ENCODE measurements around the gene GSTM1. TPM values are rescaled to one million over a fixed set of nuclear protein-coding genes. Genes with fewer than 3 reads are reported as not detected.

The GSTM1 gene
- total and polyA plus RNA-seq, 2 donors (not counting 1 experiment from before 2014, with no cell fraction given): 30.5 to 40.0 TPM

DNA sequence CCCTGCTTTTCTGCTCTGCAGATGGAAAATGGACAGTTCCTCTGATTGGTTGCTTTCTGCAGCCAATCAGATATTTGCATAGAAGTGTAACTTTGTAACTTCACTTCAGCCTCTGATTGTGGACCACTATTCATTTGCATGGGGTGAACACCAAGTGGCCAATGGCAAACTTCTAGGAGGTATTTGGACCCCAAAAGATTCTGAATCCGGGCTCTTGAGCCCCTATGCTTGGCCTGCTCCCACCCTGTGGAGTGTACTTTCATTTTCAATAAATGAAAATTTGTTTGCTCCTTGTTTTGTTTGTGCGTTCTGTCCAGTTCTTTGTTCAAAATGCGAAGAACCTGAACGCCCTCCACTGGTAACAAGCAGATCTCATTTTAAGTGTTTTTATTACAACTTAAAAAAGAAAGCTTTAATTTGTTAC lies 38.1 kb upstream of the GSTM1 start:
- no CpG with 5 or more reads among the region's 4 CpGs for whole genome bisulfite sequencing (ENCODE audit: insufficient coverage)
- Histone ChIP-seq H3K4me3 (ENCODE audit: control extremely low read depth in 1 of 5, extremely low read depth in 1 of 5, insufficient read depth in 1 of 5, low read depth in 2 of 5, low read length in 4 of 5) (no peak overlapping the region), H3K9me3 (ENCODE audit: control extremely low read depth in 1 of 3, control insufficient read depth in 2 of 3, insufficient read depth in 1 of 3, low read length in 2 of 3) (no peaks in the 10 kb centered on the region), H4K20me1 (ENCODE audit: control insufficient read depth, insufficient read depth, low read length, poor library complexity, severe bottlenecking) (no peaks in the 10 kb centered on the region), H3K27ac (ENCODE audit: low read length in 2 of 2) (no peak overlapping the region), H3K4me2 (replicated peaks; ENCODE audit: low read depth, low read length, poor library complexity, severe bottlenecking) (no peak overlapping the region), H3K27me3 (replicated peaks in 1 of 4; ENCODE audit: control extremely low read depth in 1 of 4, control insufficient read depth in 3 of 4, insufficient read depth in 4 of 4, low read length in 3 of 4) (peaks cover 0 to 9% (median 3%) of the 10 kb centered on the region in 4 experiments), H2AFZ (ENCODE audit: insufficient read depth, low read depth, low read length, poor library complexity, severe bottlenecking) (no peak overlapping the region), H3K9ac (ENCODE audit: low read length) (no peak overlapping the region), H3K4me1 (ENCODE audit: control insufficient read depth in 2 of 2, insufficient read depth in 2 of 2, low read length in 2 of 2) (no peaks in the 10 kb centered on the region), H3K36me3 (replicated peaks in 1 of 2; ENCODE audit: control extremely low read depth in 1 of 2, control insufficient read depth in 1 of 2, extremely low read depth in 1 of 2, insufficient read depth in 2 of 2, low read length in 1 of 2) (no peaks in the 10 kb centered on the region), H3K79me2 (ENCODE audit: control insufficient read depth, insufficient read depth, low read length) (no peaks in the 10 kb centered on the region)
- ChIA-PET POLR2A (no interaction called here), CTCF (interaction anchor here (0.9 to 5.6 kb wide), 9 partner anchors 10 to 335 kb away, joined by 3 to 90 read pairs (median 11); partner anchors contain the start of genes AHCYL1 and GNAI3)
- intact Hi-C loops (cut with micrococcal nuclease): no loop called here
- ATAC-seq (ENCODE audit: low read depth) (no peak), DNase-seq (no peak)
- H3K4me1 Mint-ChIP-seq: peaks cover 3% of the 10 kb centered on the region
- no peak overlapping the region for H3K27ac Mint-ChIP-seq
- no peaks in the 10 kb centered on the region for H3K9me3 Mint-ChIP-seq (ENCODE audit: insufficient read depth)
- peaks cover 29% of the 10 kb centered on the region for H3K27me3 Mint-ChIP-seq
- no peak for TF ChIP-seq EZH2 (IDR thresholded peaks at IDR 0.05; ENCODE audit: borderline replicate concordance, insufficient read depth, low read depth, low read length, poor library complexity, severe bottlenecking)
- TF ChIP-seq, protein P1, sequence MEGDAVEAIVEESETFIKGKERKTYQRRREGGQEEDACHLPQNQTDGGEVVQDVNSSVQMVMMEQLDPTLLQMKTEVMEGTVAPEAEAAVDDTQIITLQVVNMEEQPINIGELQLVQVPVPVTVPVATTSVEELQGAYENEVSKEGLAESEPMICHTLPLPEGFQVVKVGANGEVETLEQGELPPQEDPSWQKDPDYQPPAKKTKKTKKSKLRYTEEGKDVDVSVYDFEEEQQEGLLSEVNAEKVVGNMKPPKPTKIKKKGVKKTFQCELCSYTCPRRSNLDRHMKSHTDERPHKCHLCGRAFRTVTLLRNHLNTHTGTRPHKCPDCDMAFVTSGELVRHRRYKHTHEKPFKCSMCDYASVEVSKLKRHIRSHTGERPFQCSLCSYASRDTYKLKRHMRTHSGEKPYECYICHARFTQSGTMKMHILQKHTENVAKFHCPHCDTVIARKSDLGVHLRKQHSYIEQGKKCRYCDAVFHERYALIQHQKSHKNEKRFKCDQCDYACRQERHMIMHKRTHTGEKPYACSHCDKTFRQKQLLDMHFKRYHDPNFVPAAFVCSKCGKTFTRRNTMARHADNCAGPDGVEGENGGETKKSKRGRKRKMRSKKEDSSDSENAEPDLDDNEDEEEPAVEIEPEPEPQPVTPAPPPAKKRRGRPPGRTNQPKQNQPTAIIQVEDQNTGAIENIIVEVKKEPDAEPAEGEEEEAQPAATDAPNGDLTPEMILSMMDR (IDR thresholded peaks at IDR 0.05): no peak
- no peak overlapping the region for H3K4me3 Mint-ChIP-seq

DNA sequence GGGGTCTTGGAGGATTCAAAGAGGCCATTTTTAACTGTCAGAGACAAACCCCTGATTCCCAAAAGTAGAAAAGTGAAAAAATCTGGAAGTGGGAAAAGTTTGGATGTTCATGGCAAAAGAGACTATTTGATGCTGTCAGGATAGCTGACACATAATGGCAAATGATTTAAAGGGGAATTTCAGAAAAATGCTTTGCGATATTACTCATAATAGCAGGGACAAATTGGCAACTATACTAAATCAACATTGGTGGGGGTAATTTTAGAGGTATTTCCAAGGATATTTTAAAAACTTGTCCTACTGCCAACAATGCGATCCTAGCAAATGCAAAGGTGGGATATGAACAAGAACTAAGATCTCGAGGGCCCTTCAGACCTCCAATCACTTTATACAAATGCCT lies 37.0 kb upstream of the GSTM1 start:
- no peak overlapping the region for H3K27ac ChIP-seq (ENCODE audit: low read length in 2 of 2)
- H3K27me3 Mint-ChIP-seq: peaks cover 29% of the 10 kb centered on the region
- no peaks in the 10 kb centered on the region for H3K79me2 ChIP-seq (ENCODE audit: control insufficient read depth, insufficient read depth, low read length)
- H4K20me1 ChIP-seq (ENCODE audit: control insufficient read depth, insufficient read depth, low read length, poor library complexity, severe bottlenecking): no peaks in the 10 kb centered on the region
- no peaks in the 10 kb centered on the region for H3K36me3 ChIP-seq (replicated peaks in 1 of 2; ENCODE audit: control extremely low read depth in 1 of 2, control insufficient read depth in 1 of 2, extremely low read depth in 1 of 2, insufficient read depth in 2 of 2, low read length in 1 of 2)
- WGBS (ENCODE audit: insufficient coverage): no CpG with 5 or more reads among the region's 3 CpGs
- H3K4me3 Mint-ChIP-seq: no peak overlapping the region
- peaks cover 0 to 9% (median 3%) of the 10 kb centered on the region in 4 experiments for H3K27me3 ChIP-seq (replicated peaks in 1 of 4; ENCODE audit: control extremely low read depth in 1 of 4, control insufficient read depth in 3 of 4, insufficient read depth in 4 of 4, low read length in 3 of 4)
- H3K9me3 ChIP-seq (ENCODE audit: control extremely low read depth in 1 of 3, control insufficient read depth in 2 of 3, insufficient read depth in 1 of 3, low read length in 2 of 3): no peaks in the 10 kb centered on the region
- intact Hi-C loops (cut with micrococcal nuclease): loop anchor here (10.0 kb wide), 1 partner anchor 166 kb away; the partner anchor contains the start of gene ATXN7L2
- H3K4me3 ChIP-seq (ENCODE audit: control extremely low read depth in 1 of 5, extremely low read depth in 1 of 5, insufficient read depth in 1 of 5, low read depth in 2 of 5, low read length in 4 of 5): no peak overlapping the region
- H3K27ac Mint-ChIP-seq: no peak overlapping the region
- H3K4me1 ChIP-seq (ENCODE audit: control insufficient read depth in 2 of 2, insufficient read depth in 2 of 2, low read length in 2 of 2): peaks cover 7% of the 10 kb centered on the region in 2 donors
- H3K9ac ChIP-seq (ENCODE audit: low read length): no peak overlapping the region
- CTCF ChIA-PET: interaction anchor here (0.9 to 5.6 kb wide), 6 partner anchors 12 to 334 kb away, joined by 3 to 90 read pairs (median 13); partner anchors contain the start of genes AHCYL1 and GNAI3
- ATAC-seq (ENCODE audit: low read depth): no peak
- no peaks in the 10 kb centered on the region for H3K9me3 Mint-ChIP-seq (ENCODE audit: insufficient read depth)
- DNase-seq: no peak
- H2AFZ ChIP-seq (ENCODE audit: insufficient read depth, low read depth, low read length, poor library complexity, severe bottlenecking): no peak overlapping the region
- H3K4me1 Mint-ChIP-seq: peaks cover 11% of the 10 kb centered on the region
- POLR2A ChIA-PET: no interaction called here
- TF ChIP-seq EZH2 (IDR thresholded peaks at IDR 0.05; ENCODE audit: borderline replicate concordance, insufficient read depth, low read depth, low read length, poor library complexity, severe bottlenecking): no peak
- TF ChIP-seq, protein P1 (IDR thresholded peaks at IDR 0.05): no peak
- H3K4me2 ChIP-seq (replicated peaks; ENCODE audit: low read depth, low read length, poor library complexity, severe bottlenecking): no peak overlapping the region
